Activated gamma-delta T cell treated with anti-CD3 and anti-CD28 coated beads, Interleukin-2, amount 50 U/mL, for 16 hours (primary cell): ENCODE results near the gene LHX5.
"Not testable (repeated sequence)": the region's sequence is repeated elsewhere in the genome, so short reads cannot be mapped to it uniquely, and the experiment has no call there.

Source experiments
- DNase-seq: peaks from one replicate; pipeline ENCODE4 v3.0.0-alpha.2; 2020; ENCODE audit warnings: low read depth

Gene LHX5

DNA sequence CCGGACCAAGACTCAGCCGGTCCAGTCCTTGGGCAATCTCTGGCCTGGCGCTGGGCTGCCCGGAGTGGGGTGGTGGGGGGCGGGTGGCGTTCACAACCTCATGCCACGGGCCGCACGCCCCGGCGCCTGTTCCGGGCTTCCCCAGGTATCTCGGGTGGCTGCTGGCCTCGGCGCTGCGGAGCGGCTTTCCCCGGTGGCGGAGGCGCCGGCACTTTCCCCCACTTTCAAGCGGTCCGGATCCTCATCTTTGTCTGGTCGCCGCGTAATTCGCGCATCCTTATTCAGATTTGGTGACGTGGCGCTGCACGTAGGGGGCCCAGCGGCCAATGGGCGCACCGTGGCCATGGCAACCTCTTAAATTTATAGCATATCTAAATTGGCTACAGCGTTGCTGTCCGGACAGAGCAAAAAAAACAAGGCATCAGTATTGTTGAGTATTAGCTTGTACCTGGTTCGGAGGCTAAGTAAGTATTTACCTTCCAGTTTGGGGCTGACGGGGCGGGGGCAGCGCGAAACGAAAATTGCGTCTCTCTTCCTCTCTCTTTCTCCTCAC lies at the start of gene LHX5:
LHX5 (minus strand) TSS at position 253 of the 553 bp plus-strand sequence. CDS start 373 bp downstream, outside the sequence.
- no peak for DNase-seq

DNA sequence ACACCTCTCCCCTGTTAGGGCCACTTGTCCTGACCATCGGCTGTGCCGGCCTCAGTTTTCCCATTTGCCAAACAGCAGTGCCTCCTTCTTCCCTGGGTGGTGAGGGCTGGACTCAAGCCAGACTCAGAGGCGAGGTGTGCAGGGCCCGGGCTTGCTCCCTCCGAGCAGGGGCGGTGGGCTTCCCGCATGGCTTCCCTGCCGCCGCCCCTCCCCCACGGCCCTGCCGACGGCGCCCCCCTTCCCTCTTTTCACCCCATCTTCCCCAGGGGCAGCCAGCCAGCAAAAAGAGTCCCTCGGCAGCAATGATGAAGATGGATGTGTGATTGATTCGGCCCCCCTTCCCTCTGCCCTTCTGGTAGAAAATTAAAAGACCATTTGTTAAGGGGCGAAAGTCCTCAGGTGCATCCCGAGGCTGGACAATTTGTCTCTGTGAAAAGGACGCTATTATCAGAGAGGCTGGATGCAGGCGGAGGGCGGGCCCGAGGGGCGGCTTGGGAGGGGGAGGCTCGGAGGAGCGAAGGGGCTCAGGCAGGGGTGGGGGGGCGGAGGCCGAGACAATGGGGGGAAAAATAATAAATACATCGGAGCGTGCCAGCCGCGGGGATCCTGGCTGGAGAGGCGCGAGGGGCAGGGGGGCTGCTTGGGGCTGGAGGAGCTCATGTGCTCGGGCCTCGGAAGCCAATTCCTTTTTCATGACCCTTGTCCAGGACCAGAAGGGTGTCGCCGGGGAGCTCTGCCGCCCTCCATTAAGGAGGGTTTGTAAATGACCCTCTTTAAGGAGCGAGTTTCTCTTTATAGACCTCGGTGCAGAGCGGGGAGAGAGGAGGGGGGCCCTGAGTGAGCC lies 48.0 kb upstream of the LHX5 start:
- no peak for DNase-seq

DNA sequence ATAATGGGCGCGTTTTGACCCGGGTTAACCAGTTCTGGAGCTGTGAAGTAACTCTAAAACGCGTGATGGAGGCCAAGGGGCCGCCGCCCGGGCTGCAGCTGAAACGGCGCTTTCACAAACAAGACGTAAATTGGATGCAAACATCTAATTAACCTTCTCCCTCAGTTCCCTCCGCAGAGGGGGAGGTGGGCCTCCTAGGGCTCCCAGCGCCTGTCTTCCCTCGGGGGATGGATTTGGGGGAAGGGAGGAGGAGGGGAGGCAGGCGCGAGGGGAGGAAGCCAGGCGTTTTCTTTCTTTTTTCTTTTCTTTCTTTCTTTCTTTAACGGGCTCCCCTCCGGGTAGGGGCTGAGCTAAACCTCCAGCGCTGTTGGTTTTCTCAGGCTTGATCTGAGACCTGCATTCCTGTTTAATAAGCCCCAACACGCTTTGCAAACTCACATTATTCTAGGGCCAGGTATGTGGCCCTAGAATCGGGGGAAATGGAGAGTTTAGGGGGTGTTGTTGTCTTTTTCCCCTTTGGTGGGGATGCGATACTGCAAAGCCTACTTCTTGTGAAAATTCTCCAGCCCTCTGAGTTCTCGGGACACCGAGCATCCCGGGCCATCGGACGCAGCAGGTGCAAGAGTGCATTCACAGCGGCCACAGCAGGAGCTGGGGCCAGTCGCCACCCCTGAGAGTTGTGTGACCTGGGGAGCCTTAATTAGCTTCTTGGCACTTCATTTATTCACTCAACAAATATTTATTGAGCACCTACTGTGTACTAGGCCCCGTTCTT lies 43.6 kb upstream of the LHX5 start:
- DNase-seq, result no peak

DNA sequence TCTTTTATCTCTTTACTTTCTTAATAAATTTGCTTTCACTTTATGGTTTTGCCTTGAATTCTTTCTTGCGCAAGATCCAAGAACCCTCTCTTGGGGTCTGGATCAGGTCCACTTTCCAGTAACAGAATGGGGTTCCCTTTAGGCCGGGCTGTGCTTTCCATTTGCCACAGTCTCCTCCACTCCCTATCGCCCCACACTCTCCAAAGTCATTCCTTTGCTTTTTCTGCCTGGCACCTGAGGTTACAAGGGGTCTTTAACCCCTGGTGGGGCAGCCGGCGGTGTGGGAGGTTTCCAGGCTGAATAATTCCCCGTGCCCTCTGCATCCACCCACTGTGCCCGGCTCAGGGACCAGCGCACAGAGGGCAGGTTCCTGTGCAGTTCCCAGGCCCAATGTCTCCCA lies 42.9 kb upstream of the LHX5 start:
- no peak for DNase-seq

DNA sequence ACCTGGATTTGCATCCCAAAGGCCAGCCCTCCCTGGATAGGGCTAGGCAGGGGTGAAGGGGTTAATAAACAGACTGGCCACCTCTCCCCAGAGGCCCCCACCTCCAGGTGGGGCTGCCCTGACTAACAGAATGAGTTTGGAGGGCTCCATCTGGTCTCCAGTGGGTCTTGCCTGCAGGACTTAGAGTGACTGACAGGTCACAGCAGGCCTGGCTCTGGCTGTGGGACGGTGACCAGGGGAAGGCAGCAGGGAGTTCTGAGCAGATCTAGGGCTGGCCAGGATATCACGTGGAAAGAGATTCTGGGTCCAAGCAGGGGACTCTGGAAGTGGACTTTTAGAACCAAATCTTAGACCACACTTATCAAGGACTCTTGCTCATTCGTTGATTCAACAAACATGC lies 40.9 kb upstream of the LHX5 start:
- no peak for DNase-seq

DNA sequence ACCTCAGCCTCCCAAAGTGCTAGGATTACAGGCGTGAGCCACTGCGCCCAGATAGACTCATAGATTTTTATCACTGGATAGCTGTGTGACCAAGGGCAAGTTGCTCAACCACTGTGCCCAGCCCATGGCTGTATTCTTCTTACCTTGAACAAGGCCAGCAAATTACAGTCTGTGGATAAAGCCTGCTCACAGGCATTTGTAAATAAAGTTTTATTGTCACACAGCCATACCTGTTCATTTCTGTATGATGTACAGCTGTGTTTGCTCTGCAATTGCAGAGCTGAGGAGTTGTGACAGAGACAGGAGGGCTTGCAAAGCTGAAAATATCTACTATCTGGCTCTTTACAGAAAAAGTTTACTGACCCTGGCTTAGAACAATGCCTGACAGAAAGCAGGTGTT lies 35.2 kb upstream of the LHX5 start:
- no peak for DNase-seq

DNA sequence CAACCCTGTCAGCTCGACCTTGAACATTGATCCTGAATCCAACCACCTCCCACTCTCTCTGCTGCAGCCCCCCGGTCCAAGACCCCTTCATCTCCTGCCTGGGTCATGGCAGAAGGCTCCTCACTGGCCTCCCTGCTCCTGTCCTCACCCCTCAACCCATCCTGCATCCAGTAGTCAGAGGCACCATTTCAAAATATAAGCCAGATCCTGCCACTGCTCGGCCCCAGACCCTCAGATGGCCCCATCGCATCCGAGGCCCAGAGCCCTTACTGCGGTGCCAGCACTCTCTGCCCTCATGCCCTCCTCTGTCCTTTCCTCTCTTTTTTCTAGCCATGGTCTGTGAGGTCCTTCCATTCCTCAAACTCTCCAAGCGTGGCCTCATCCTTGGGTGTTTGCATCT lies 34.3 kb upstream of the LHX5 start:
- no peak for DNase-seq

DNA sequence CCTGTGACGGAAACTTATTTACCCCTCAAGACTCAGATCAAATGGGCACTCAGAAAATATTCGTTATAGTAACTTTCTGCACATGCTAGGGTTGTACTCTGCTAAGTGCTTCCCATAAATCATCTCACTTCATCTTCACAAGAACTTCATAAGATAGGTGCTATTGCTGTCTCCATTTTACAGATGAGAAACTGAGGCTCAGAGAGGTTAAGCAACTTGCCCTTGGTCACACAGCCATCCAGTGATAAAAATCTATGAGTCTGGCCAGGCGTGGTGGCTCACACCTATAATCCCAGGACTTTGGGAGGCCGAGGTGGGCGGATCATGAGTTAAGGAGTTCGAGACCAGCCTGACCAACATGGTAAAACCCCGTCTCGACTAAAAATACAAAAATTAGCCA lies 33.2 kb upstream of the LHX5 start:
- DNase-seq, result no peak

DNA sequence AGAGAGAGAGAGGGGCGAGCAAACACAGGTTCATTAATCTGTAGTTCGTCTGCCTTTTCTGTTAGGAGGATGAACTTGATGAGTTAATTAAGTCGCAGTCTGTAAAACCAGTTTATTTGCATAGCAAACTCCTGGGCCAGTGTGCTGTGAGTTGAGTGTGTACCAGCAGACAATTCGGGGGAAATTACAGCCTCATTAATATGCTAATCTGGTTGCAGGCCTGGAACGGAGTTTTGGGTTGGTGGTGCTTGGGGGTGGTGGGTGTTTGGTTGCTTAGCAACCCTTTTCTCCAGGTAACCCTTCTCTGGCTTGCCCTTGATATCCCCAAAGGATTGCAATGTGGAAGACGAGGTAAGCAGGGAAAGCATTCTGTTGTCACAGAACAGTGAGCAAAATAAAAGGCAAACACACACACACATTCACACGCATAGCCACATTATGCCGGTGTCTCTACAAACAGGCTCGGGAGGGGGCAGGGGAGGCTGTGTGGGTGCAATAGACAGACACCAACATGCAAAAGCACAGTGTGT lies 29.2 kb upstream of the LHX5 start:
- DNase-seq, result no peak

DNA sequence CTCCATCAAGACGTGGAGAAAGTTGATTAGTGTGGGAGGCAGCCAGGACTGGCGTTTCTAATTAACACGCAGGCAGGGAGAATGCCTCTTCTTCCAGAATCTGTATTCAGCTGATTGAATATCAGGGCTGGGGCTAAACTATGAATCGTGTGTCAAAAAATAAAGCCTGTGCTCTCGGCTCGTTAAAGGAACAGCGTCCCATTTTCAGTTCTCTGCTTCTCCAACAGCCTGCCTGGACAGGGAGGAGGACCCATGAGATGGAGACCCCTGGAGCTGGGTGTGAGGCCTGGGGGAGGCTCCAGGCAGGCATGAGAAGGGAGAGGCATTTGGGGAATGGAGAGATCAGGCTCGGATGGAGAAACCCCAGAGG lies 28.6 kb upstream of the LHX5 start:
- no peak for DNase-seq

DNA sequence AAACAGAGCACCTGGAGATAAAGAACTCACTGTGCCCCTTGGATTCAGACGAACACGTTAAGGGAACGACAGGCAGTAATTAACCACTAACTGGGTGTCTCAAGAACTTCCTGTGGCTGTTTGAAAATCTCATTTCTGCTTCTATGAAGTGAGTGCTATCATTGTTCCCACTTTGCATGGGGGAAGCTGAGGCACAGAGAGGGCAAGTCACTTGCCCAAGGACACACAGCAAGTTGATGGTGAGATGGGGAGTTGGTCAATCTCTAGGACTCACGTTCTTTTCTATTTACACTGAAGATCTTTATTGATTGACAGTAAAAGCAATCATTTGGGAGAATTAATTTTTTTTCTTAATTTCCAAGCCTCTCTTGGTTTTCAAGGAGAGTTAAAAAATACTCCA lies 26.8 kb upstream of the LHX5 start:
- no peak for DNase-seq

DNA sequence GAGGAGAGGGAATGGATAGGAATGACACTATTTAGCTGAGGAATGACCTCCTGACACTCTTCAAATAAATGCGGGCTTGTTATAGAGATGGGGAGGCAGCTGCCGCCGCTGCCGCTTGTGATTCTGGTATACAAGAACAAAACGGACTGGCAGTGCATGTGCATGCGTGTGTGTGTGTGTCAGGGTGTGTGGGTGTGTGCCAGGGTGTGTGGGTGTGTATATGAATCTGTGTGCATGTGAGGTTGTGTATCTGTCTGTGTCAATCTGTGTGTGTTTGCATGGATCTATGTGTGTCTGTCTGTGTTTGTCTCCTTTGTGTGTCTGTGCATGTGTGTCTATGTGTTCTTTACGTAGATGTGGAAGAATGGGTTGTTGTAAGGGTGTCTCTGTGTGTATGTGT lies 26.0 kb upstream of the LHX5 start:
- no peak for DNase-seq

DNA sequence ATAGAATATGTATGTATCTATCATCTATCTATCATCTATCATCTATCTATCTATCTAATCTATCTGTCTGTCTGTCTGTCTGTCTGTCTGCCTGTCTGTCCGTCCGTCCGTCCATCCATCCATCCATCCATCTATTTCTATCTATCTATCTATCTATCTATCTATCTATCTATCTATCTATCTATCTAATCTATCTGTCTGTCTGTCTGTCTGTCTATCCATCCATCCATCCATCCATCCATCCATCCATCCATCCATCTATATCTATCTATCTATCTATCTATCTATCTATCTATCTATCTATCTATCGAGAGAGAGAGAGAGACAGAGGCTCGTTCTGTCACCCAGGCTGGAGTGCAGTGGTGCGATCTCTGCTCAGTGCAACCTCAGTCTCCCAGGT lies 24.3 kb upstream of the LHX5 start:
- DNase-seq, result not testable (repeated sequence)

DNA sequence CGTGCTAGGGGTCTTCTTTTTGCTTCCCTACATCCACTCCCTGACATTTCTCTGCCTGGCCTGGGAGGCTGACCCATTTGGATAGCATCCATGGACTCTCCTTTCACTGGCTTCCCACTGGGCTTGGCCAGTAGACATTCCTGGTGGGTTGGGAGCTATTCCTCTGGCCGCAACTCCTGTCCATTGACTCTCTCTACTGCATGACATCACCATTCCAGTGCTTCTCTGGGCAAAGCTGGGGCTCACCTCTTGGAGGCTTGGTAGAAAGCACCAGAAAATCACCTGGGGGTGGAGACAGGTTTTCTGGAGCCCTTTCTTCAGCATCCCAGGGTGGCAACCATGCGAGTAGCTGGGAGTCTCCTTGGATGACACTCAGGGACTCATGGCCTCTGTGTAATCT lies 16.7 kb upstream of the LHX5 start:
- DNase-seq, result no peak

DNA sequence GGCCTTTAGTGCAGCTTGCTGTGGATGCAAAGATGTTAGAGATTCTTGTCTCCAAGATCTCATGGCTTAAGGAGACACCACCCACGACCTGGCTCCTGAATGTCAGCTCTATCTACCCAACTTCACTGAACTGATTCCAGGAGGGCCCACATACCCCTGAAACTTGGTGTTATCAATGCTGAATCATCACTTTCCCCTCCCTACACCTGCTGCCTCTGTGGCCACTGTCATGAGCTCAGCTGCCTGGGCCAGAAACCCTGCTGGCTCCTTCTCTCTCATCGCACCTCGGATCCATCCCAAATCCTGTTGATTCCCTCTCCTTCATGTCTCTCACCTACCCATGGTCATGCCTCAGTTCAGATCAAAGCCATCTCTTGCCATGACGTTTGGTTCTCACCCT lies 15.1 kb upstream of the LHX5 start:
- DNase-seq, result no peak

DNA sequence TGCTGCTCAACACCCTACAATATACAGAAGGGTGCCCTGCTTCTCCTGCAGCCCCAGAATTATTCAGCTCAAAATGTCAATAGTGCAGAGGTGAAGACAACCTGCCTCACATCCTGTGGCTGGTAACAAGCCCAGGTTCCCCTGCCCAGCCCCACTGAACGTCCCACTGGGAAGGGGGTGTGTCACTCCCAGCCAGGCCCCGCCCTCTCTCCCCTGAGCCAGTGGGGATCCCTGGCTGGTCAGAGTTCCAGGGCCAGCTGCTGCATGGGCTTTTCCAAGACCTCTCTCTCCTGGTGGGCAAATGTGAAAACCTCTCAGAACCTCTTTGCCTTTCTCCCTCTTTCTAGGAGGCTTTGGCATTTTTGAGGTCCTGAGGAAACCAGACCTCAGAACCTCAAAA lies 13.7 kb upstream of the LHX5 start:
- DNase-seq, result no peak

DNA sequence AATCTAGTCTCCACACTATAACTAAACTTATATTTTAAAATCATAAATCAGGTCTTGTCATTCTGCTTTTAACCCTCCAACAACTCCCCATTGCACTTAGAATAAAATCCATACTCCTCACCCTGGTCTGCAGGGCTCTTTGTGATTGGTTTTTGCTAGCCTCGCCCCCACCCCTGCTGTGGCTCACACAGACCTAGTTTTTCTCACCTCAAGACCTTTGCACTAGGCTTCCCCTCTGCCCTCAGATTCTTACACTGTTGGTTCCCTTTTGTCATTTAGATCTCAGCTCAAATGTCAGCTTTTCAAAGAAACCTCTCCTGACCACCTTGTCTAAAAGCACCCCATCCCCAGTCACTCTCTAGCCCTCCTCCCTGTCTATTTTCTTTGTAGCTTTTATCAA lies 10.7 kb upstream of the LHX5 start:
- no peak for DNase-seq

DNA sequence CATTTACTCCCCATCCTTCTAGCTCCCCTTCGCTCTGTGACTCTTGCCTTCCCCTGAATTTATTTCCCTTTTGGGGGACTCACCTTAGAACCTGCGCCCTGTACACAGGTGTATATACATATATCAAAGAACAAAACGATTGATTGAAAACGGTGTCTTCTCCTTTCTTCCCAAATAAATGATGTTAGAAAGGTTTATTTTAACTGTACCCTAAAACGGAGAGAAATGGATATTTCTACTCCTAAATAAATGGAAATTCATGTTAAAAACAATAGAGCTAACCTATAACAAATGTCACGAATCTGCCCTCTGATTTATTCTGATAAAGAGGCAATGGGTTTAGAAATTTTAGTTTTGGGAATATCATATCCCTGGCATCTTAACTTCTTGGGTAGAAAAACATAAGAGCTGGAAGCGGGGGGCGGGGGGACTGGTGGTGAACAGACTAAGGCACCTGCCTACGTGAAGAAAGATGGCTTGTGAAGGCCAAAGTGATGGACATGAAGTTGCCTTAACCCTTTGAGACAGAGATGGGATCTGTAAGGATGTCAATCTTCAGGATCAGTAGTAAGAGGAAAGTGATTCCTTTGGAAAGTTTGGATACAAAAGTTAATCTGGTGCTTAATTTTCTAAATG lies 8.8 kb upstream of the LHX5 start:
- no peak for DNase-seq

DNA sequence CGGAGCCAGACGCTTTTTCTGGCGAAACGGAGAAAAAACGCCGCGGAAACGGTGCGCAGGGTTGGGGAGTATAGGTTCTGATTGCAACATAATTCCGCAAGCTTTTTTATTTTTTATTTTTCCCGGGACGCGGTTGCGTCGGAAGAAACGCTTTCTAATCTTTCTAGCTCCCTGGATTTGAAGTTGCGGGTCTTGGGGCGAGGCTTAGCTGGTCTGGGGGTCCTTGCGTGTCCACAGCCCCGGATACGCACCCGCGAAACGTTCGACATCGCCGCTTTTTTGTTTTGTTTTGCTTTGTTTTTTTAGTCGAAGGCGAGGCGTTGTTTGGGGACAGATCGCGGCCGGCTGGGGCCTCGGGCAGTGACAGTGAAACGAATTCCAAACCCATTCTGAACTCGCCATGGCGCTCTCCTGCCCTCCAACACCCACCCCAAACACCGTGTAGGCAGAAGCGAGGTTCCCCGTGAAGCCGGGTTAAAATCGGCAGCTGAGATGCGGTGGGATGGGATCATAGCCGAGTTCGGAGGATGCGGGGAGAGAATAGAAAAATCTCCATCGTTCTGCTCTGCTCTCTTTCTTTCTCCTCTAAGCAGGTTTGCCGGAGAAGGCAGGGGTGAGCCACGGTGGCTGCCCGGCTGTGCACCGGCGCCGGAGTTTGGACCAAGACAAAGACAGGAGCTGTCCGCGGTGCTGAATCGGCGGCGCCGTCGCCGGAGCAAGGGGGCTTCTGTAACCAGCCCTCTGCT lies 8.1 kb upstream of the LHX5 start:
- DNase-seq, result no peak

DNA sequence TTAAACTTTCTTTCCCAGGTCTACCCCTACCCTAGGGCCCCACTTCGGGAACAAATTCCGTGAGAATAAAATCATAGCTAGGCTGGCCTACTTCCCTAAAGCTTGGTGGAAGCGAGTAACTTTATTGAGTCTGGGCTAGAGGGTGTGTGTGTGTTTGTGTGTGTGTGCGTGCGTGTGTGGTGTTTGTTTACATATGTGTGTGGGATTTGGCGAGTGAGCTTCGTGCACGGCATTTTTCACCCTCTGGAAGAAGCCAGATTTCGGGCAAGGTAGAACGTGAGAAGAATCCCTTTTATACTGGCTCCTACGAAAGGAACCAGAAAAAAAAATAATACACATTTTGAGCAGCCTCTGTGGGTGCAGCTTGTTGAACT lies 7.5 kb upstream of the LHX5 start:
- DNase-seq, result no peak

DNA sequence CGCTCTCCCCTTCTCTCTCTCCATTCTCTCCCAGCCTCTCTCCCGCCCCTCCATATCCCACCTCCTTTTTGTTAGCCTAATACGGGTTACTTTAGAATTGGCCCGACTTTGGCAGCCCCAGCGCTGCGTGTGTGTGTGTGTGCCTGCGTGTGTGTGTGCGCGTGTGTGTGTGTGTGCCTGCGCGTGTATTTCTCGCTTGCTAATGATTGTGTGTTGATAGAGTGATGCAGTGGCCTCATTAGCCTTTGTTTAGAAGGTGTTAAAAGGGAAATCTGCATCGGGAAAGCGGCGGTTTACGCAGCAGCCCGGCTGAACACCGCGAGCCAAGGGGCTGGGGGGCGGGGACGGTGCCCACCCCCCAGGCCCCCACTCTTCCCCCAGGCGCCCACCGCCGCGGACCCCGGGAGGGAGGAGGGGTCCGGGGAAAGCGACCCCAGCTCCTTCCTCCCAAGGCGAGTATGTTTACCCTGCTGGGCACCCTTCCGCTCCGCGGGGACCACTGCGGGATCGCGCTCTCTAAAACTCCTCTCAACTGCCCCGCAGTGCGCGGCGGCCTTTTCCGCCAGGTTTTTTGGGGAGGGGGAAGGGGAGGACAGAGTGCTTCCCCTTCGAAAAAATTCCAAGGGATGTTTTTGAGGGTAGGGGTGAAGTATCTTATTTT lies 6.8 kb upstream of the LHX5 start:
- DNase-seq, result no peak
